ENCODE results near the gene LGALS13.

- no peak for TF ChIP-seq EZH2 (IDR thresholded peaks at IDR 0.05; ENCODE audit: borderline replicate concordance, low read depth, low read length, severe bottlenecking)
- no peak for TF ChIP-seq CTCF (IDR thresholded peaks at IDR 0.05; ENCODE audit: borderline replicate concordance, extremely low read depth, low read length, poor library complexity, severe bottlenecking)
Observed at GRCh38 chr19:39607561-39607960, 5.2 kb downstream of the LGALS13 start.

All from DND-41 (cell line).